Measurements from ENCODE around the gene RPS19.
A peak's percentile ranks its signal among the peaks of the same experiment; 100 is the strongest.

DNA sequence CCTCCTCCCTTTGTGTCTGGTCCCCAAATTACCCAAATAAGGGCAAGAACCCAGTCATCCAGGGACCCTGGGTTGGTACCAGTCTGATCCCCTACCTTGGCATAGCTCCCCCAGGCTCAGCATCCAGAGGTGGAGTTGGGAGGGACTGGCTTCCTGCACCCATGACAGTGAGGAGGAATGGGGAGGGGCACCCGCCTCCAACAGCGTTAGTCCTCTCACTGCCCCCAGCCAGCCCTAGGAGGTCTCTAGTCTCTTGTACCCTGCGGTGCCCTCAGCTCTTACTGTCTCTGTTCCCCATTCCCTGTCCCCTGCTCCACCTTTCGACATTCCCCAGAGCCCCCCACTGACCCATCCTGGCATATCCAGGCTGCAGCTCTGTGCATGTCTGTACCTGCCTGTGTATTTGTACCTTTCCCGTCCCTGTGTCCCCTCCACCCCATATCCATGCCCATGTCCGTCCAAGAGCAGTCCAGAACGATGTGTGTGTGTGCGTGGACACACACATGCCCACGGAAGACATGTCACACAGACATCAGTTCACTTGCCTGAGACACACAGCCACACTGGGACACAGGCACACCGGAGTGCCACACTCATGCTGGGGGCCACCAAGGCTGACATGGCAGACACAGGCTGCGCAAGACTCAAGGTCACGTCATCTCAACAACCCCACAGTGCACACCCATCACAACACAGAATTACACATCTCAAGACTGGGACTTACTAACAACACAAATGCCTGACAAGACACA, 50.4 kb downstream of the RPS19 start:
- TF ChIP-seq POLR2AphosphoS5 (IDR thresholded peaks at IDR 0.05), result peak in 1 of 2 donors; percentile 12
- TF ChIP-seq POLR2A (IDR thresholded peaks at IDR 0.05; ENCODE audit: low read depth), result no peak
- no peak for TF ChIP-seq CTCF (IDR thresholded peaks at IDR 0.05)
- no peak for TF ChIP-seq EP300 (IDR thresholded peaks at IDR 0.05)

All from esophagus muscularis mucosa (tissue), 4 donors.